Left lung (tissue), 10 donors: ENCODE measurements around the gene RTEL1. TPM values are rescaled to one million over a fixed set of nuclear protein-coding genes. Genes with fewer than 3 reads are reported as not detected.

ENCODE experiments used
- ATAC-seq: fragments of 200-7000 bp; cut with Tn5 transposase; one replicate; pipeline ENCODE4 v1.9.1; 2020; ENCODE audit warnings: moderate library complexity
- DNase-seq, 4 donors: peaks; one replicate each; pipeline ENCODE4 v3.0.0-alpha.2; 2013 to 2020
- H3K27ac ChIP-seq, 2 donors: fragments of 200-600 bp; sonication (generic) in 1 of 2; one replicate each; pipeline versions ENCODE4 v1.5.0 to v1.8.0; 2020 to 2021
- H3K27me3 ChIP-seq, 2 donors: fragments of 200-600 bp; sonication (generic) in 1 of 2; one replicate each; pipeline versions ENCODE4 v1.5.0 to v1.8.0; 2020 to 2021
- H3K36me3 ChIP-seq, 2 donors: fragments of 200-600 bp; sonication (generic) in 1 of 2; one replicate each; pipeline versions ENCODE4 v1.5.0 to v1.8.0; 2020 to 2021
- H3K4me1 ChIP-seq, 2 donors: fragments of 200-600 bp; one replicate each; pipeline ENCODE4 v1.8.0; 2021
- H3K4me3 ChIP-seq, 2 donors: fragments of 200-600 bp; sonication (generic) in 1 of 2; one replicate each; pipeline versions ENCODE4 v1.5.0 to v1.8.0; 2020 to 2021; ENCODE audit warnings: mild to moderate bottlenecking in 1 of 2
- H3K9me3 ChIP-seq, 2 donors: fragments of 200-600 bp; sonication (generic) in 1 of 2; one replicate each; pipeline versions ENCODE4 v1.5.0 to v1.8.0; 2020 to 2021
- CTCF ChIP-seq, 2 donors: fragments of 200-600 bp; sonication (generic) in 1 of 2; IDR thresholded peaks; one replicate each; pipeline versions ENCODE4 v1.5.0 to v1.8.0; 2021; ENCODE audit warnings: antibody characterized with exemption in 2 of 2
- intact Hi-C, 2 donors: fragments of 100-400 bp; cut with DNase I; formaldehyde crosslinking; loops; one replicate each; pipeline versions ENCODE4 v1.11.2 to v1.14.2; 2022
- polyA plus RNA-seq, 6 donors: library from polyadenylated mRNA; unstranded; fragments of 120-200 nt; gene quantifications; one replicate each; pipeline ENCODE4 v1.2.1, GENCODE V29; 2013; ENCODE audit not compliant: insufficient read length in 6 of 6
- total RNA-seq, 2 donors: library from RNA; stranded (reverse); fragmentation: NEBNext Ultra II Directional; extraction: Animal tissue kit (Norgen Biotek cat#: 25700); gene quantifications; one replicate each; pipeline ENCODE4 v1.2.1, GENCODE V29; 2021
- donor health status: DM: no; HTN: yes; CAD: no.
- donor health status: DM: no; HTN: no; CAD: no.

RTEL1 gene
- total and polyA plus RNA-seq, 8 donors, result 19.6 to 38.8 (median 22.4) TPM

- Histone ChIP-seq H3K9me3 (no peaks in the 10 kb centered on the region), H3K27ac (no peak overlapping the region), H3K36me3 (peaks cover 0 to 60% of the 10 kb centered on the region in 2 donors), H3K4me1 (peaks cover under 1 to 3% of the 10 kb centered on the region in 2 donors), H3K27me3 (no peaks in the 10 kb centered on the region), H3K4me3 (no peak overlapping the region)
- ATAC-seq, result no peak
- intact Hi-C loops, result no loop called here
- DNase-seq, result peak in 2 of 4 donors; percentile 6 to 10
- no peak for TF ChIP-seq CTCF (IDR thresholded peaks at IDR 0.05)
These were observed 39.7 kb upstream of the RTEL1 start for GRCh38 chr20:63618291-63618980.

- no peak overlapping the region for H3K4me3 ChIP-seq
- H3K36me3 ChIP-seq, result peaks cover 0 to 56% of the 10 kb centered on the region in 2 donors
- no peak for TF ChIP-seq CTCF (IDR thresholded peaks at IDR 0.05)
- H3K9me3 ChIP-seq, result no peaks in the 10 kb centered on the region
- peaks cover 0 to 3% of the 10 kb centered on the region in 2 donors for H3K4me1 ChIP-seq
- H3K27me3 ChIP-seq, result no peaks in the 10 kb centered on the region
- intact Hi-C loops, result no loop called here
- ATAC-seq, result no peak
- peak in 1 of 4 donors; percentile 64 for DNase-seq
- H3K27ac ChIP-seq, result no peak overlapping the region
These were observed 39.0 kb upstream of the RTEL1 start for GRCh38 chr20:63619086-63619485.

- intact Hi-C loops, result no loop called here
- no peak overlapping the region for H3K4me3 ChIP-seq
- peak in 1 of 4 donors; percentile 41 for DNase-seq
- no peak overlapping the region for H3K27ac ChIP-seq
- peak; percentile 29 for ATAC-seq
- TF ChIP-seq CTCF (IDR thresholded peaks at IDR 0.05), result no peak
- H3K36me3 ChIP-seq, result peaks cover 0 to 56% of the 10 kb centered on the region in 2 donors
- H3K27me3 ChIP-seq, result no peaks in the 10 kb centered on the region
- H3K4me1 ChIP-seq, result peaks cover 1 to 3% of the 10 kb centered on the region in 2 donors
- no peaks in the 10 kb centered on the region for H3K9me3 ChIP-seq
These were observed 38.6 kb upstream of the RTEL1 start for GRCh38 chr20:63619505-63619904.

- no peak for DNase-seq
- H3K9me3 ChIP-seq, result no peaks in the 10 kb centered on the region
- no peak for TF ChIP-seq CTCF (IDR thresholded peaks at IDR 0.05)
- ATAC-seq, result peak; percentile 50
- peaks cover 0 to 41% of the 10 kb centered on the region in 2 donors for H3K36me3 ChIP-seq
- no peaks in the 10 kb centered on the region for H3K27me3 ChIP-seq
- intact Hi-C loops, result no loop called here
- no peak overlapping the region for H3K27ac ChIP-seq
- peaks cover 5 to 15% of the 10 kb centered on the region in 2 donors for H3K4me1 ChIP-seq
- no peak overlapping the region for H3K4me3 ChIP-seq
These were observed 37.1 kb upstream of the RTEL1 start for GRCh38 chr20:63620991-63621390.

- Histone ChIP-seq H3K4me1 (peaks cover 5 to 15% of the 10 kb centered on the region in 2 donors), H3K27ac (no peak overlapping the region), H3K27me3 (no peaks in the 10 kb centered on the region), H3K9me3 (no peaks in the 10 kb centered on the region), H3K4me3 (no peak overlapping the region), H3K36me3 (peaks cover 0 to 30% of the 10 kb centered on the region in 2 donors)
- peak in 2 of 4 donors; percentile 4 to 30 for DNase-seq
- intact Hi-C loops, result no loop called here
- no peak for ATAC-seq
- no peak for TF ChIP-seq CTCF (IDR thresholded peaks at IDR 0.05)
These were observed 36.0 kb upstream of the RTEL1 start for GRCh38 chr20:63622096-63622495.
